Common myeloid progenitor, CD34-positive (primary cell): ENCODE measurements around the gene OSGIN1.

Source experiments
- CTCF ChIA-PET: fragments of 350-600 bp; sonication (Branson Sonifier 250); formaldehyde crosslinking; loops from one replicate; lab custom pipeline; 2021; ENCODE audit warnings: antibody characterized with exemption; lab: Charles Lee
- POLR2A ChIA-PET: fragments of 350-600 bp; sonication (Branson Sonifier 250); formaldehyde crosslinking; loops from one replicate; lab custom pipeline; 2021; ENCODE audit warnings: antibody characterized with exemption; lab: Charles Lee
- DNase-seq, 3 donors: peaks; one replicate each; pipeline versions ENCODE4 v3.0.0 to v3.0.0-alpha.2; 2013
- H3K27ac ChIP-seq, 2 experiments: 1 replicate in 1 of 2; 2 replicates in 1 of 2; pipeline ENCODE4 v1.7.0; 2013; ENCODE audit warnings: inconsistent platforms in 2 of 2, low read length in 2 of 2, mild to moderate bottlenecking in 2 of 2, low read depth in 1 of 2, moderate library complexity in 1 of 2; ENCODE audit not compliant: severe bottlenecking in 2 of 2, insufficient read depth in 1 of 2, poor library complexity in 1 of 2
- H3K27me3 ChIP-seq, 5 experiments: replicated peaks in 2 of 5; 1 replicate in 3 of 5; 2 replicates in 2 of 5; pipeline versions ENCODE4 v1.6.1 to v1.7.0; 2013; ENCODE audit warnings: low read length in 4 of 5, mild to moderate bottlenecking in 2 of 5, moderate library complexity in 2 of 5, inconsistent platforms in 1 of 5; ENCODE audit not compliant: insufficient read depth in 5 of 5, control insufficient read depth in 4 of 5
- H3K36me3 ChIP-seq, 4 experiments: 1 replicate in 2 of 4; 2 replicates in 2 of 4; pipeline versions ENCODE4 v1.6.1 to v1.7.0; 2013; ENCODE audit warnings: low read length in 3 of 4, control low read depth in 1 of 4, mild to moderate bottlenecking in 1 of 4; ENCODE audit not compliant: control insufficient read depth in 4 of 4, insufficient read depth in 4 of 4
- H3K4me1 ChIP-seq, 4 experiments: 1 replicate in 3 of 4; 2 replicates in 1 of 4; pipeline versions ENCODE4 v1.6.1 to v1.7.1; 2013; ENCODE audit warnings: low read length in 3 of 4, mild to moderate bottlenecking in 3 of 4, control low read depth in 1 of 4, inconsistent platforms in 1 of 4, moderate library complexity in 1 of 4; ENCODE audit not compliant: control insufficient read depth in 4 of 4, insufficient read depth in 4 of 4; ENCODE audit errors: control extremely low read depth in 1 of 4
- H3K4me3 ChIP-seq, 7 experiments: 1 replicate in 4 of 7; 2 replicates in 3 of 7; pipeline versions ENCODE4 v1.5.1 to v1.7.0; 2013; ENCODE audit warnings: mild to moderate bottlenecking in 7 of 7, low read length in 6 of 7, moderate library complexity in 6 of 7, inconsistent platforms in 2 of 7, low read depth in 2 of 7, control low read depth in 1 of 7; ENCODE audit not compliant: insufficient read depth in 4 of 7, control insufficient read depth in 1 of 7; ENCODE audit errors: extremely low read depth in 1 of 7
- H3K9me3 ChIP-seq, 5 experiments: 1 replicate in 4 of 5; 2 replicates in 1 of 5; pipeline versions ENCODE4 v1.6.1 to v1.7.1; 2013; ENCODE audit warnings: low read length in 4 of 5, mild to moderate bottlenecking in 2 of 5, inconsistent platforms in 1 of 5, low read depth in 1 of 5, moderate library complexity in 1 of 5; ENCODE audit not compliant: control insufficient read depth in 4 of 5, insufficient read depth in 2 of 5; ENCODE audit errors: control extremely low read depth in 1 of 5
- WGBS: methylation state at CpG from one replicate; pipeline ENCODE4 v1.1.5; 2013; ENCODE audit not compliant: insufficient coverage; 5-methylcytosine and 5-hydroxymethylcytosine counted together

OSGIN1 gene

DNA sequence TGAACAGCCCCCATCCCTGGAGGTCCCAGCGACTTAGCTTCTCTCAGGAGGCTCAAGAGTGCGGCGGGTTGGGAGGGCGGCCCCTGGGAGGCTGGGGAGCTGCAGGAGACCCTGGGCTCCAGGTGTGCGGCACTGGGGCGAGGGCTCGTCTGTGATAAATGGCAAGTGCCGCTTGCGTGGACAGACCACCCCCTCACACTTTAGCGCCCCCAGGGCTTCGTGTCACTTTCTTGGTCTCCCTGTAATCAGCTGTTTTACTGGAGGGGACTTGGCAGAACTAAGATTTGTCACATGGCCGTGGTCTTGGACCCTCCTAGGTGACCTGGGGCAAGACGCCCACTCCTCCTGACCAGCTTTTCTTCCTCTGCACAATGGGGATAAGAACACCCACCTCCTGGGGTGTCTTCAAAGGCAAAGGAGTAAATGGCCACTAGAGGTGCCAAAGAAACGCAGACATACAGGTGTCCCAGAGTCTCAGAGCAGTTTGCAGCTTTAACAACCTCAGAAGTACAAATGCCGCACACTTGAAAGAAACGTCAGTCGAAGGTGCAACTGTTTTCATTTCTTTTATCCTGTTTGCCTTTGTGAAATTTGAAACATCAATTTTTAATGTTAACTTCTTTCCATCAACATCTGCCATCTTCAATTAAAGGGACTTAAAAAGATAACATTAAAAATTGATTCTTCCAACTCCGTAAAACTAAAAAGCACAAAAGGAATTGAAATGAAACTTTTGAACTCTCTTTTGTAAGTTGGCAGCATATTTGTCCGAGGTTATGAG is 946 bp downstream of the OSGIN1 start:
- Histone ChIP-seq H3K9me3 (no peaks in the 10 kb centered on the region), H3K27me3 (peaks cover 0 to 31% (median 5%) of the 10 kb centered on the region in 5 experiments), H3K4me3 (peak overlapping the region in 3 of 7 experiments; percentile 32 to 60 (median 45)), H3K27ac (no peak overlapping the region), H3K4me1 (peaks cover 0 to 20% (median 18%) of the 10 kb centered on the region in 4 experiments), H3K36me3 (no peaks in the 10 kb centered on the region)
- ChIA-PET POLR2A (no interaction called here), CTCF (interaction anchor here (0.8 to 5.9 kb wide), 12 partner anchors 9 to 133 kb away, joined by 3 to 95 read pairs (median 3); no protein-coding TSS in a partner anchor)
- DNase-seq, result peak; percentile 38 to 72 (median 66)
- 45% methylated on average over 10 of the region's 19 CpGs for WGBS

- peaks cover 0 to 20% (median 18%) of the 10 kb centered on the region in 4 experiments for H3K4me1 ChIP-seq
- ChIA-PET CTCF (interaction anchor here (0.9 to 5.9 kb wide), 10 partner anchors 8 to 132 kb away, joined by 3 to 95 read pairs (median 4); no protein-coding TSS in a partner anchor), POLR2A (no interaction called here)
- WGBS, result 72% methylated on average over 9 of the region's 9 CpGs
- no peaks in the 10 kb centered on the region for H3K36me3 ChIP-seq
- no peaks in the 10 kb centered on the region for H3K9me3 ChIP-seq
- H3K4me3 ChIP-seq, result no peak overlapping the region
- H3K27me3 ChIP-seq, result peaks cover 0 to 31% (median 5%) of the 10 kb centered on the region in 5 experiments
- peak in 1 of 3 donors; percentile 34 for DNase-seq
- no peak overlapping the region for H3K27ac ChIP-seq
Measured at GRCh38 chr16:83954577-83955016, 1.6 kb downstream of the OSGIN1 start.

- 85% methylated on average over 20 of the region's 23 CpGs for WGBS
- CTCF ChIA-PET, result interaction anchor here (0.6 to 5.9 kb wide), 7 partner anchors 8 to 211 kb away, joined by 3 to 95 read pairs (median 4); no protein-coding TSS in a partner anchor
- Histone ChIP-seq H3K36me3 (no peaks in the 10 kb centered on the region), H3K27me3 (peaks cover 0 to 31% (median 5%) of the 10 kb centered on the region in 5 experiments), H3K27ac (no peak overlapping the region), H3K4me3 (no peak overlapping the region), H3K9me3 (no peaks in the 10 kb centered on the region), H3K4me1 (peaks cover 0 to 20% (median 18%) of the 10 kb centered on the region in 4 experiments)
- POLR2A ChIA-PET, result no interaction called here
- no peak for DNase-seq
Measured at GRCh38 chr16:83955218-83956130, 2.4 kb downstream of the OSGIN1 start.

GRCh38 chr16:83956336-83957289 is 3.6 kb downstream of the OSGIN1 start:
- no peaks in the 10 kb centered on the region for H3K36me3 ChIP-seq
- peaks cover 0 to 20% (median 18%) of the 10 kb centered on the region in 4 experiments for H3K4me1 ChIP-seq
- peaks cover 0 to 31% (median 5%) of the 10 kb centered on the region in 5 experiments for H3K27me3 ChIP-seq
- CTCF ChIA-PET, result interaction anchor here (0.7 to 5.9 kb wide), 13 partner anchors 9 to 550 kb away, joined by 3 to 95 read pairs (median 4); no protein-coding TSS in a partner anchor
- 50% methylated on average over 22 of the region's 22 CpGs for WGBS
- H3K4me3 ChIP-seq, result no peak overlapping the region
- DNase-seq, result peak; percentile 67 to 87 (median 81)
- H3K9me3 ChIP-seq, result no peaks in the 10 kb centered on the region
- POLR2A ChIA-PET, result no interaction called here
- no peak overlapping the region for H3K27ac ChIP-seq

DNA sequence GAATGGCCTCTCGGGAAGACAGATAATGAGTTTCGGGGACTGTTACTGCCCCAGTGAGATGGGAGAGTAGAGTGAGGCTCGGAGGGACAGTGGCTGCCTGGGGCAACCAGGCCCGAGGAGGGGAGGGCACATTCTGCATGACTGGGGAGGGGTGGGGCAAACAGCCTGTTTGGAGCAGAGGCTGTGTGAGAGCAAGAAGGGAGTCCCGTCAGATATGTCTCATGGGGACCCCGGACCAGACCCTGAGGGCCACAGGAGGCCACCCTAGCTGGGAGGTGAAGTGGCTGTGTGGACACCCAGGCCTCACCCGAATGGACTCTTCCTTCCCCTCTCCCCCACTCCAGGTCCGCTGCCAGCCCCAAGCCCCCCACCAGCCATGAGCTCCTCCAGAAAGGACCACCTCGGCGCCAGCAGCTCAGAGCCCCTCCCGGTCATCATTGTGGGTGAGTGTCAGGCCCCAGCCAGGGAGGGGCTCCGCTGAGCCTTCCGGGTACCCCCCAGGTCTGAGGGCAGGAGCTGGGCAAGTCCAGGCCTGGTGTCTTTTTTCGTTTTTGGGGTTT is 4.3 kb downstream of the OSGIN1 start:
- peaks cover 0 to 31% (median 5%) of the 10 kb centered on the region in 5 experiments for H3K27me3 ChIP-seq
- no peak overlapping the region for H3K27ac ChIP-seq
- CTCF ChIA-PET, result interaction anchor here (0.8 to 5.9 kb wide), 11 partner anchors 10 to 549 kb away, joined by 3 to 95 read pairs (median 4); partner anchors contain the start of gene SLC38A8
- WGBS, result 92% methylated on average over 6 of the region's 14 CpGs
- POLR2A ChIA-PET, result no interaction called here
- no peaks in the 10 kb centered on the region for H3K9me3 ChIP-seq
- no peak overlapping the region for H3K4me3 ChIP-seq
- no peaks in the 10 kb centered on the region for H3K36me3 ChIP-seq
- H3K4me1 ChIP-seq, result peaks cover 0 to 20% (median 18%) of the 10 kb centered on the region in 4 experiments
- no peak for DNase-seq
